GM23248 (cell line): ENCODE results near the gene CDKN2AIPNL.

ENCODE experiments used
- EZH2 ChIP-seq: fragments of 200-600 bp; sonication (generic); IDR thresholded peaks from 2 replicates; pipeline ENCODE4 v1.6.1; 2018; ENCODE audit warnings: antibody characterized with exemption, mild to moderate bottlenecking; ENCODE audit not compliant: insufficient read depth, poor library complexity, severe bottlenecking
- EZH2phosphoT487 ChIP-seq: fragments of 200-600 bp; sonication (generic); IDR thresholded peaks from 2 replicates; pipeline ENCODE4 v1.6.1; 2018; ENCODE audit warnings: antibody characterized with exemption, moderate library complexity, mild to moderate bottlenecking, low read depth; ENCODE audit not compliant: insufficient read depth

DNA sequence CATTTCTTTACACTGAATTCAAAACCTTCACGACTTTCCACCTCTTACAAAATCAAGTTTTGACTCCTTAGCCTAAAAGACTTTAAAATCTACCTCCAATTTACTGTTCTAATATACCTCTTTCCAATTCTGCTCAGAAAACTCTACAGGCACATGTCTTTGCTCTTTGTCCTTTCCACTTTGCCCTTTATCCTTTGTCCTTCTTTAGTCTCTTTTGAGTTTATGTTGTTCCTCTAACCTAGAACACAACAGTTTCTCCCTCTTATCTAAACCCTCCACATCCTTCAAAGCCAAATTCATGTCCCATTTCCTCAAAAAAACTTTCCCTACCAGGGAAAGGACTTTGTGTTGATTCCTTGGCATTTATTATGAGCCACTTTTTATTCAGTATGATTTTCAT is 46.1 kb downstream of the CDKN2AIPNL start:
- TF ChIP-seq EZH2 (no peak), EZH2phosphoT487 (no peak)
